ENCODE results near the gene PRLR.

PRLR gene

DNA sequence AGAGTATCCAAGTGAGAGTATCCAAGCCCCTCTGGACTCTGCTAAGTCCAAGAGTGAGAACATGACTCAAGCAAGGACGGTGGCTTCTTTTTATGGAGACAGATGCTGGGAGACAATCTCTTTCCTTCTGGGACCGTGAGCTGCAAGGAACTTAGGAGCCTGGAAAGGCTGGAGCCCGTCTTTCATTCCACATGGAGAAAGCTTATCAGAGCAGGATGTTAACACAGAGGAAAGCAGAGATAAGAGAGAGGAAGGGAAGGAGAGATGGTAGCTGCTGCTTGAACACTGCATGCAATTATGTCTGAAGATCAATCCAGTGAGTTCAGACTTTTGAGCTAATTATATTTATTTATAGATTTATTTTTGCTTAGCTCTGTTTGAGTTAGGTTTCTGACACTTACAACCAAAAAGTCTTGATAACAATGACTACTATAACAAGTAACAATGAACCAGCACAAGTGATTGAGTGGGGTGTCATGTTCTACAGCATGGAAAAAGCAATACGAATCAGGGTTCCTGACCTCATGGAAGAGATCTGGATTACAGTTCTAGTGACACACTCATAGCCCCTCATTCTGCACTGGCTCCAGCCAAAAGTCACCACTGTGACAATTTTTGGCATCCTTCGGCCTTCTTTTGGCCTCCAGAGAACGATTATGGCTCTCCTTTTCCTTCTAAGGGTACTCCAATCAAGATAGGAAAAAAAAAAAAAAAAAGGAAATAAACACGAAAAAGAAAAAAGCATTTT, 71.5 kb downstream of the PRLR start:
- no peak for DNase-seq

DNA sequence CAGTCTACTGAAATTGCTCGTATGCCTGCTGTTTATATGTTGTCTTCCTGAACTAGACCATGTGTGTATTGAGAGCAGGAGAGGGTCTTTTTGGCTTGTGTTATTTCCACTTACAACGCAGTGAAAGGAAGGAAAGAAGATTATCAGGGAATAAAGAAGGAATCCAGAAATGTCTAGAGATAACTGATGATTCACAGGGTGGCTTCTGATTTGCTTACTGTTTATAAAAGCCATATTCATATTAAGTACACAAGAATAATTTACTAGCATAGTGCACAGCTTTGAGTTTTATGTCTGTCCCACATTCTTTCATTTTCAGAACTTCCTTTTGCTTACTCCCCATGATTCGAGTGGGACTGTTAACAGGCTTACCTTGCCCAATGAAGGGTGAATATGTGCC, 72.1 kb downstream of the PRLR start:
- no peak for DNase-seq

DNA sequence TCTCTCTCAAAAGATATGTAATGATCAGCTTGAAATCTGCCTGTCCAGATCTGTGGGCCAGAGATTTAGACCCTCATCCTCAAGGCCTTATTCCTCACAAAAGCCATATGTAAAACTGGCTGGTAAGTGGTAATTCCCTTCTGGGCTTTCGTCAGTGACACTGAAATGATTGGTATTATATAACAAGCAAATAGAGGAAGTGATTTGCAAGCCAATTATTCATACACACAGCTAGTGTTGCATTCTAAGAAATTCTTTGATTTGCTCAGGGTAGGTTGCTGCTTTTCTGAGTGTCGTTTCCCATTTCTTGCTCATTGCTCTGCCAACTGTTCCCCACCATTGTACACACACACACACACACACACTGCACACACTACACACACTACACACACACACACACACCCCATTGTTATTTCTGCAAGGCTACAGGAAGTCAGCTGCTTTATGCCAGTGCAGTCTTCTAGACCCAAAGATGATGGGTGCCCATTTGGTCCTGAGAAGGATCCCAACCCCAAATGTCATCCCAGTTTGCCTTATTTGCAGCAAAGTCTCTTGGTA, 76.8 kb downstream of the PRLR start:
- DNase-seq: no peak

- DNase-seq: no peak
These were observed 77.6 kb downstream of the PRLR start for GRCh38 chr5:35152733-35153132.

DNA sequence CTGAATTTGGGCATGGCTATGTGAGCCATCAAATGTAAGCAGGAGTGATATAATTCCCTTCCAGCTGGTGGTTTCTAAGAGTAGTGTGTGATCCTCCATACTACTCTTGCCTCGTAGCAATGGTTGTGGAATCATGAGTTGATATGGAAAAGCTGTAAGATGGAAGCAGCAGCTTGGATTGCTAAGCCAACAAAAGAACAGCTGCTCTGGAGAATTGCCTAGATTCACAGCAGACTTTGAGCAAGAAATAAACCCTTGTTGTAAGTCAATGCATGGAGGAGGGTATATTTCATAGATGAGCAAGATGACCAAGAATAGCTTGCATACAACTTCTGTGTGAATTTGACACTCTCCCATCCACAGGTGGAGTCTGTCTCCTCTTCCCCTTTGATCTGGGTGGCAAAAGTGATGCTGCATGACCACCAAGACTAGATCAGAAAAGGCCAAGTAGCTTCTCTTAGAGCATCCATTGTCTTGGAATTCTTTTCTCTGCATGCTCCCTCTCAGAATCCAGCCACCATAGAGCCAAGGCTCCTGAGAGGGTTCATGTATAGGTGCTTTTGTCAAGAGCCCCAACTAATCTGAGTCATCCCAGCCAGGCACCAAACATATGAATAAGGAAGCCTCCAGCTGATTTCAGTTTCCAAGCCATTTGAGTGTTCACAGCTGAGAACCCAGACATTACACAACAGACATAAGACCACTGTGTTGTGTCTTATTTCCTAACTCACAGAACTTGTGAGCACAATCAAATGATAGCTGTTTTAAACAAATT, 79.0 kb downstream of the PRLR start:
- DNase-seq: no peak

DNA sequence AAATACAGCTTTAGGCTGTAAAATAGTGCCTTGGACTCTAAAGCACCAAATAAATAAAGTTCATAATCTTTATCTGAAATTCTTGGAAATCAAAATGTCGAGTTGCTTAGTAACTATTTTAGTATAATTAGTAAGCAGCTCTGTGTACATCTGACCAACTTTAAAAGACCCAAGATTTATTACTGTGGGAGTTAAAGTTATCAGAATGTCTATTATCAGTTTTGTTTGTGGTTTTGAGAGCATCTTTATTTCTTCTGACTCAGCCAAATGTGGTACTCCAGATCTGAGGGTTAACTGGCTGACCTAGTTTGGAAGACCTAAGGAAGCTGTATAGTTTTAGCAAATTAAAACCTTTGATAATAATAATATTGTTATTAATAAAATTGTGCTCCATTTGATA, 81.2 kb downstream of the PRLR start:
- DNase-seq: no peak

- no peak for DNase-seq
These were observed 83.9 kb downstream of the PRLR start for GRCh38 chr5:35146406-35146805.

DNA sequence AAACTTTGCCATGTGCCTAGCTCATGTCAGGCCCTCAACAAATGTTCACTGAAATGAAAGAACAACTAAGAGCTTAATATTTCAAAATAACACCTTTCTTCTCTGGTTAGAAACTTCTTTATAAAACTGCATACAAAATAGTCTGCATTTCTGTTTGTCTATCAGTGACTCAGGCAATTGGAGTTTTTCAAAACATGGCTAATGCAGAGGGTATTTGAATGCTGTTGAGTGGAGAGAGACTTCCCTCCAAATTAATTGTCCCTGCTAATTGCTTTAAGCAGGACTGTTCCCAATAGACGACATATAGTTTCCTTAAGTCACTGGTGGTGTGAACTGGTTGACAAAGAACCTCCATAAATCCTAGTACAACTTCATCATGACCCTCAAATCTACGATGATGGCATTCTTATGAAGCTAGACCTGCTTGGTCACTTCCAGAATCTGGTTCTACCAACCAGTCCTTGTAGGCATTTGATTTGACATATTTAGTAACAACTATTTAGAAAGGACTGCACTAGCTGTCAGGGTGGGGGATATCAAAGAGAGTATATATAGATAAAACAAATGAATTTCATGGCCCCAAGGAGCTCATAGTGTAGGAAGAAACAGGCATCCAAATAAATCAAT, 84.5 kb downstream of the PRLR start:
- no peak for DNase-seq

DNA sequence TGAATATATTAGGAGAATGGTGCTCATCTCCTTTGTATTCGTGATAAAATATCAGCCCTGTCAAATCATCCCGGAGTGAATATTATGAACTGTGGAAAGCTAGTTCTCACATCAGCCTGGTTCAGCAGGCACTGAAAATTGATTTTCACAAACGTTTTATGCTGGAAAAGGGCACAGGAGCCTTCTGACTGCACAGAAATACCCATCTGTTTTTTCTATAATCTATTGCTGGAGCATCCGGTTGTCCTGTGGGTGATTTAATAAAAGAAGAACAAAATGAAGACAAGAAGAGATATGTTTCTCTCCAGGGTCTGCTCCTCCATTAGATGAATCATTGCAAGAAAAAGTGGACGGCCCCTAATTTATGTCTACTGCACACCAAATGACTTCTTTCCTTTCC, 85.3 kb downstream of the PRLR start:
- no peak for DNase-seq

GRCh38 chr5:35143841-35144240, 86.4 kb downstream of the PRLR start:
- DNase-seq: no peak

DNA sequence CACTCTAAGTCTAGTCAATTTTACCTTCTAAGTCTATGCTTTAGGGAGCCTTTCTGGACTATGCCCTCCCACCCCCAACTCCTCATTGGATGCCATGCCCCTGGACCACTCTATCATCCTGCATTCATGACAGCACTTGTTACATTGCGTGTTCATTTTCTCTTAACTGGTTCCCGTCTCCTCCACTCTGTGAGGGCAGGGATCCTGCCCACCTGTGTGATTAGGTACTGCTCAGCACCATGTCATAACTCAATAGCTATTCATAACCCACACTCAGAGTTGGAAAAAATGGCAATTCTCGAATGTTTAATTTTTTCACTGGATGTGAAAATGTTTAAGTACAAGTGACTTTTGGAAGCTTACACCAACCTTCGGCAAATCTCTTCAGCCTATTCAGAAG, 88.5 kb downstream of the PRLR start:
- DNase-seq: no peak

- no peak for DNase-seq
These were observed 92.1 kb downstream of the PRLR start for GRCh38 chr5:35138232-35138631.

GRCh38 chr5:35136386-35136785, 93.9 kb downstream of the PRLR start:
- DNase-seq: no peak

DNA sequence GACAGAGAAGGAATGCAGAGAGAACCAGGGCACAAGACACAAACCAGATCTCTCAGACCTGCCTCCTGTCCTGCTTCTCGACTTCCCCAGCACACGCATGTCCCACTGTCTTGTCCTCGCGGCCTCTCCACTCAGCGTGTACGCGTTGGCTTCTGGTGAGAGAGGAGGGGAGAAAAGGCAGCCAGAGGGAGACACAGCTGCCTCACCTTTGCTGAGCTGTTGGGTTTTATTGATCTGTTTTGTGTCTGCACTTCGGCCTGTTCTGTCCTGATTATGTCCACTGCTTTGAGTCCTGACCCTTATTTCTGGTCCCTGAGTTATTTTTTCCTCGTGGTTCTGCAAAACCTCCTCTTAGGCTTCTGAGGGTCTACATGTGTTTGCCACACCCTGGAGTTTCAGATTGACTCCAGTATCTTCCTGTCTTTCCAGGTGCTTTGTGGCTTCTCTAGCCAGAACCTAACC, 95.0 kb downstream of the PRLR start:
- DNase-seq: no peak

GRCh38 chr5:35134278-35135030, 95.8 kb downstream of the PRLR start:
- no peak for DNase-seq

DNA sequence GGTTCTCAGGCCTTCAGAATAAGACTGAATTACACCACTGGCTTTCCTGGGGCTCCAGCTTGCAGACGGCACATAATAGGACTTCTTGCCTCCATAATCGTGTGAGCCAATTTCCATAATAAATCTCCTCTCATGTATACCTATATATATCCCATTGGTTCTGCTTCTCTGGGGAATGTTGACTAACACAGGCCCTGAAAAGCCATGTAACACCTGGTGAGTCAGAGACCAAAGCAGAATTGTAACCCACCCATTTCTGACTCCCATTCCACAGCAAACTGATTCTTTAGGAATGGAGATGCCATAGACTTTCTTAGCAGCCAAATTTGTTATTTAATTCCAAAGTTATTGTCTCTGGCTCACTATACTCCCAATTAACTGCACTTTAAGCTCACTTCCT, 97.1 kb downstream of the PRLR start:
- DNase-seq: no peak

GRCh38 chr5:35131723-35132122, 98.6 kb downstream of the PRLR start:
- DNase-seq: no peak

DNA sequence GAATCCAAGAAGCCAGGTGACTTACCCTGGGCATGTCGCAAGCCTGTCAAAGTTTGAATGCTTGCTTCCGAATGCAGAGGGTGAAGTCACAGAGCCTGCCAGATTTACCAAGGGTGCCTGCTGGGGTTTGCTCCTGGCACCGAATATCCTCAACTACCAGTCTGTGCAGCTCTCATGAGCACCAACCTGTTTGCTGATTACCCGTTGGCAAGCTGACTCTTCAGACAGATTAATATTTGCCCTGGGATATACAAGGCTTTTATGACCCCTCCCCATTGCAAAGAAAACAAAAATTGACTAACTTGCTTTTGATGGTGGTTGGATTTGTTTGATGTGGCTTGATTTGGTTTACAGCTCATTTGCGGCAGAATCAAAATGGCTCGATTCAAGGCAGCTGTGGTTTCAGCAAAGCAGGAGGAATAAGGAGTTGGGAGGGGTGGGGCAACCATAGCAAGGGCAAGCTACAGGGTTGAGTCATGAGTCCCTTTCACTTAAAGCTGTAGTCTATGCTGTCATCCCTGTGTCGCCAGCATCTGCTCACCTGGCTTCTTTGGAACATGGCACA, 100.3 kb downstream of the PRLR start:
- DNase-seq: no peak

GRCh38 chr5:35129276-35129675, 101.0 kb downstream of the PRLR start:
- DNase-seq: no peak

DNA sequence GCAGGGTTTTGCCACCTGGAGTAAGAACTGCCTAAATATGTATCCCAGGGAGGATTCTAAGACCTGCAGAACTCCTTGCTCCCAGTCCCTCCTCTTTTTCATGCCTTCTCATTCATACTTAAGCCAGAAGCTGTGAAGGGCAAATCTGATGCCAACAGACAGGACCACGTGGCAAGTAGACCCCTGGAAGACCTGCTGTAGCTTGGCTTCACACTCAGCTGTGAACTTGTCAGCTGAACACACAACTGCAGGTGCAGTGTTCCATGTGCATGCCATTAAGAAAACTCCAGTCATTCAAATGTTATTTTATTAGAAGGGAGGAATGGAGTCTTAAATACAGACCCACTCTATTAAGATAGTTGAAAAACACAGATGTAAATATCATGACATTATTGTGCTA, 103.3 kb downstream of the PRLR start:
- DNase-seq: no peak

DNA sequence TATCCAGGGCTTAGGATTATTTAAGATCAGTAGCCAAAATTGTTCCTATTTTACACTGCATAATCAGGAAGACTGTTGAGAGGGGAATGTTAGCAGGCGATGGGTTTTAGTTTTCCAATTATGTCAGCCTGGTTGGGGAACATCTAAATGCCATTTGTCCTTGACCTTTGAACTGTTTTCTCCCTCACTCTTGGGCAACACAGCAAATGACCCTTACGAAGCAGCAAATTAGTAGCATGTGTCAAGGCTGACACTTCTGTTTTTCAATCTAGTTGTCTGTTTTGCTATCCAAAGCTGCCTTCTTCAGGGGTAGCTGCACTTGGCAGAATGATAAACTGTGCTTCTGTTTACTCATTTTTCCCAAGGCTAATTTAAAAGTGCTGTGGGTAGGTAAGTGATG, 104.5 kb downstream of the PRLR start:
- no peak for DNase-seq

GRCh38 chr5:35124932-35125331, 105.4 kb downstream of the PRLR start:
- DNase-seq: no peak

DNA sequence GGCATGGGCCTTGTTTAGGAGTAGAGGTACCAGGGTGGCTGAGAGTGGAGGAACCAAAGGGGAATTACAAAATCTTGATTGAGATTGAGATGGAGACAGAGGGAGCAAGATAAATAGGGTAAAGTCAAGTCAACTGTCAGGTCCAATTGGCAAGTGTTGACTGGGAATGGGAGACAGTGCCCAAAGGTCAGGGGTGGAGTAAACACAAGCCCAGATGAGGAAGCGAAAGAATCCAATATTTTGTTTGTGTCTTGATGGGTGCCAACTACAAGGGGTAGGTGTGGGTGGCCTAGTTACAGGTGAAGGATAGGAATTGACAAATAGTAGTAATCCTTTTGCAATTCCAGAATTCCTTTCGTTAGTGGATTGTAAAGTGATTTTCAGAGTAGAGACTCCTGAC, 107.5 kb downstream of the PRLR start:
- no peak for DNase-seq
